Lung (tissue), 12 donors: ENCODE data around the gene ITGA8. TPM values are rescaled to one million over a fixed set of nuclear protein-coding genes. Genes with fewer than 3 reads are reported as not detected.
"Not testable (repeated sequence)": the region's sequence is repeated elsewhere in the genome, so short reads cannot be mapped to it uniquely, and the experiment has no call there.

Source experiments
- ATAC-seq: fragments of 200-7000 bp; cut with Tn5 transposase; one replicate; pipeline ENCODE4 v1.9.1; 2020; ENCODE audit warnings: moderate number of reproducible peaks; ENCODE audit not compliant: insufficient read depth, low FRiP score
- DNase-seq, 3 donors: peaks; one replicate each; pipeline ENCODE4 v3.0.0-alpha.2; 2013 to 2017
- H3K27ac ChIP-seq, 2 donors: one replicate each; pipeline ENCODE4 v1.5.1; 2013; ENCODE audit warnings: mild to moderate bottlenecking in 2 of 2, moderate library complexity in 2 of 2, control low read depth in 1 of 2, inconsistent platforms in 1 of 2, low read depth in 1 of 2, low read length in 1 of 2
- H3K27me3 ChIP-seq, 3 donors: one replicate each; pipeline ENCODE4 v1.5.1; 2013; ENCODE audit warnings: low read length in 2 of 3; ENCODE audit not compliant: control insufficient read depth in 3 of 3, insufficient read depth in 3 of 3
- H3K36me3 ChIP-seq, 4 donors: one replicate each; pipeline ENCODE4 v1.5.1; 2013; ENCODE audit warnings: low read length in 4 of 4, mild to moderate bottlenecking in 1 of 4, moderate library complexity in 1 of 4; ENCODE audit not compliant: control insufficient read depth in 4 of 4, insufficient read depth in 4 of 4
- H3K4me1 ChIP-seq, 5 donors: one replicate each; pipeline ENCODE4 v1.5.1; 2013; ENCODE audit warnings: low read length in 5 of 5, mild to moderate bottlenecking in 2 of 5, moderate library complexity in 1 of 5; ENCODE audit not compliant: control insufficient read depth in 5 of 5, insufficient read depth in 5 of 5
- H3K4me3 ChIP-seq: one replicate; pipeline ENCODE4 v1.5.1; 2013; ENCODE audit warnings: mild to moderate bottlenecking, control low read depth, moderate library complexity
- H3K9ac ChIP-seq, 2 donors: one replicate each; pipeline ENCODE4 v1.5.1; 2013; ENCODE audit warnings: low read length in 2 of 2, control low read depth in 1 of 2; ENCODE audit not compliant: insufficient read depth in 1 of 2
- H3K9me3 ChIP-seq, 4 donors: one replicate each; pipeline ENCODE4 v1.5.1; 2013; ENCODE audit warnings: low read length in 3 of 4, mild to moderate bottlenecking in 1 of 4, moderate library complexity in 1 of 4; ENCODE audit not compliant: control insufficient read depth in 4 of 4, insufficient read depth in 3 of 4
- WGBS, 2 donors: extraction: QIAGEN DNeasy Blood & Tissue Kit; methylation state at CpG; one replicate each; pipeline ENCODE4 v1.1.7; 2013; 5-methylcytosine and 5-hydroxymethylcytosine counted together
- polyA plus RNA-seq, 2 donors: library from polyadenylated mRNA; stranded (reverse); fragments of 200-250 nt; gene quantifications; one replicate each; pipeline ENCODE4 v1.2.1, GENCODE V29; 2013
- total RNA-seq, 2 donors: library from RNA; depleted of rRNA in 1 of 2; stranded (reverse); fragments of >200 nt in 1 of 2; gene quantifications; one replicate each; pipeline ENCODE4 v1.2.1, GENCODE V29; 2014 to 2021
- TF ChIP-seq, protein P1 (sequence below): IDR thresholded peaks from 2 replicates; pipeline ENCODE4 v1.5.1; 2012; ENCODE audit warnings: mild to moderate bottlenecking; ENCODE audit errors: control extremely low read depth, extremely low read depth
- donor health status: control.
- donor health status: control.
- donor health status: Bipolar disorder and iron deficiency.
- donor health status: healthy.
- donor health status: DM: yes; HTN: yes; CAD: no.

Gene ITGA8
- total and polyA plus RNA-seq, 4 donors = 3.9 to 124 (median 13.6) TPM

DNA sequence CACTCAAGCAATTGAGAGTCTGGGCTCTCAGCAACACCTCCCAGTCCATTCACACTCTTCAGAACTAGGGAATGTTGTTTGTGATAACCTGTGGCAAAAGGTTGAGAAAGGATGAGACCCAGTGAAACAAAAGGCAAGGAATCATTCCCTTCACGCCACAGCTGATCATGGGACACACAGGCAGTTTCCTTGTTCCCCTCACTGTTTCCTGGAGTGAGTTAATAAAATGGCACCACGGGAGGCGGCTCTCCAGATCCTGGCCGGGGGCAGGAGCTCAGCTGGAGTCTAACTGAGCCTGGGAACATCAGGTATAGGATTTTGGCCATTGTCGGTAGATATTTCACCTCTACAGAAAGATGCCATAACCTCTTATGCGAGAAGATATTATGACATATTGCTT lies 241.3 kb downstream of the ITGA8 start:
- ATAC-seq (no peak), DNase-seq (no peak)
- Histone ChIP-seq H3K9me3 (peaks cover 0 to 4% (median 0%) of the 10 kb centered on the region in 4 donors), H3K27me3 (no peaks in the 10 kb centered on the region), H3K4me3 (no peak overlapping the region), H3K36me3 (no peaks in the 10 kb centered on the region), H3K4me1 (peaks cover 0 to 10% (median 3%) of the 10 kb centered on the region in 5 donors), H3K9ac (no peak overlapping the region), H3K27ac (no peak overlapping the region)
- TF ChIP-seq, protein P1, sequence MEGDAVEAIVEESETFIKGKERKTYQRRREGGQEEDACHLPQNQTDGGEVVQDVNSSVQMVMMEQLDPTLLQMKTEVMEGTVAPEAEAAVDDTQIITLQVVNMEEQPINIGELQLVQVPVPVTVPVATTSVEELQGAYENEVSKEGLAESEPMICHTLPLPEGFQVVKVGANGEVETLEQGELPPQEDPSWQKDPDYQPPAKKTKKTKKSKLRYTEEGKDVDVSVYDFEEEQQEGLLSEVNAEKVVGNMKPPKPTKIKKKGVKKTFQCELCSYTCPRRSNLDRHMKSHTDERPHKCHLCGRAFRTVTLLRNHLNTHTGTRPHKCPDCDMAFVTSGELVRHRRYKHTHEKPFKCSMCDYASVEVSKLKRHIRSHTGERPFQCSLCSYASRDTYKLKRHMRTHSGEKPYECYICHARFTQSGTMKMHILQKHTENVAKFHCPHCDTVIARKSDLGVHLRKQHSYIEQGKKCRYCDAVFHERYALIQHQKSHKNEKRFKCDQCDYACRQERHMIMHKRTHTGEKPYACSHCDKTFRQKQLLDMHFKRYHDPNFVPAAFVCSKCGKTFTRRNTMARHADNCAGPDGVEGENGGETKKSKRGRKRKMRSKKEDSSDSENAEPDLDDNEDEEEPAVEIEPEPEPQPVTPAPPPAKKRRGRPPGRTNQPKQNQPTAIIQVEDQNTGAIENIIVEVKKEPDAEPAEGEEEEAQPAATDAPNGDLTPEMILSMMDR = no peak
- 46 to 49% methylated on average over 6 of the region's 6 CpGs for WGBS, 2 donors

GRCh38 chr10:15476337-15476736 lies 243.4 kb downstream of the ITGA8 start:
- H3K4me3 ChIP-seq = no peak overlapping the region
- H3K27me3 ChIP-seq = no peaks in the 10 kb centered on the region
- H3K27ac ChIP-seq = no peak overlapping the region
- peaks cover 0 to 6% (median 0%) of the 10 kb centered on the region in 4 donors for H3K9me3 ChIP-seq
- ATAC-seq = no peak
- TF ChIP-seq, protein P1 = no peak
- no peak overlapping the region for H3K9ac ChIP-seq
- no peak for DNase-seq
- H3K36me3 ChIP-seq = no peaks in the 10 kb centered on the region
- WGBS, 2 donors = 90 to 98% methylated on average over 4 of the region's 4 CpGs
- peaks cover 0 to 21% (median 8%) of the 10 kb centered on the region in 5 donors for H3K4me1 ChIP-seq

GRCh38 chr10:15475439-15475838 lies 244.3 kb downstream of the ITGA8 start:
- peaks cover 0 to 21% (median 8%) of the 10 kb centered on the region in 5 donors for H3K4me1 ChIP-seq
- ATAC-seq, DNase-seq, H3K27ac ChIP-seq, H3K9me3 ChIP-seq, H3K9ac ChIP-seq, H3K27me3 ChIP-seq, H3K4me3 ChIP-seq, H3K36me3 ChIP-seq: not testable (repeated sequence)

GRCh38 chr10:15474671-15475070 lies 245.1 kb downstream of the ITGA8 start:
- no peak overlapping the region for H3K9ac ChIP-seq
- no peaks in the 10 kb centered on the region for H3K36me3 ChIP-seq
- H3K4me1 ChIP-seq = peaks cover 0 to 22% (median 8%) of the 10 kb centered on the region in 5 donors
- H3K27ac ChIP-seq = no peak overlapping the region
- no peak for DNase-seq
- H3K4me3 ChIP-seq = no peak overlapping the region
- 81 to 87% methylated on average over 2 of the region's 2 CpGs for WGBS, 2 donors
- peaks cover 0 to 6% (median 0%) of the 10 kb centered on the region in 4 donors for H3K9me3 ChIP-seq
- no peaks in the 10 kb centered on the region for H3K27me3 ChIP-seq
- ATAC-seq = no peak
- TF ChIP-seq, protein P1 = no peak
